Calu3 (cell line): ENCODE measurements around the gene SMO. TPM values are rescaled to one million over a fixed set of nuclear protein-coding genes. Genes with fewer than 3 reads are reported as not detected.

Experiments
- BruUV-seq: library from RNA; stranded (reverse); fragments of 400-500 nt; replicated peaks from 2 replicates; lab custom pipeline; 2021; lab: Mats Ljungman, UMichigan
- CTCF ChIA-PET: fragments of 300-600 bp; sonication (Branson Sonifier 250); formaldehyde crosslinking; loops from one replicate; lab custom pipeline; 2022; ENCODE audit warnings: antibody characterized with exemption; lab: Charles Lee
- DNase-seq: peaks from one replicate; pipeline ENCODE4 v3.0.0; 2022
- H3K27ac Mint-ChIP-seq: one replicate; pipeline ENCODE4 v1.8.0; 2022; ENCODE audit warnings: mixed read lengths; ENCODE audit not compliant: unreplicated experiment
- H3K27me3 Mint-ChIP-seq: one replicate; pipeline ENCODE4 v1.8.0; 2022; ENCODE audit warnings: mixed read lengths; ENCODE audit not compliant: unreplicated experiment
- H3K36me3 Mint-ChIP-seq: one replicate; pipeline ENCODE4 v1.8.0; 2022; ENCODE audit warnings: mild to moderate bottlenecking, moderate library complexity, mixed read lengths; ENCODE audit not compliant: insufficient read depth, unreplicated experiment
- H3K4me1 Mint-ChIP-seq: one replicate; pipeline ENCODE4 v1.8.0; 2022; ENCODE audit warnings: mild to moderate bottlenecking, low read depth, mixed read lengths; ENCODE audit not compliant: unreplicated experiment
- H3K4me3 Mint-ChIP-seq: one replicate; pipeline ENCODE4 v1.8.0; 2022; ENCODE audit warnings: mild to moderate bottlenecking, low read depth, moderate library complexity, mixed read lengths; ENCODE audit not compliant: unreplicated experiment
- H3K9me3 Mint-ChIP-seq: one replicate; pipeline ENCODE4 v1.8.0; 2022; ENCODE audit warnings: low read depth, mixed read lengths; ENCODE audit not compliant: unreplicated experiment
- intact Hi-C: fragments of 100-400 bp; cut with micrococcal nuclease; formaldehyde crosslinking; loops from one replicate; pipeline ENCODE4 v1.10.0; 2022; ENCODE audit not compliant: unreplicated experiment
- total RNA-seq: library from RNA; stranded (reverse); gene quantifications from 2 replicates; pipeline ENCODE4 v1.2.3, GENCODE V29; 2022
- TF ChIP-seq, protein P1 (sequence below): fragments of 200-600 bp; IDR thresholded peaks from one replicate; pipeline ENCODE4 v1.8.0; 2022; ENCODE audit warnings: antibody characterized with exemption; ENCODE audit not compliant: unreplicated experiment

SMO gene
- total RNA-seq, 1 experiment from 2014 or later, result 3.6 TPM

DNA sequence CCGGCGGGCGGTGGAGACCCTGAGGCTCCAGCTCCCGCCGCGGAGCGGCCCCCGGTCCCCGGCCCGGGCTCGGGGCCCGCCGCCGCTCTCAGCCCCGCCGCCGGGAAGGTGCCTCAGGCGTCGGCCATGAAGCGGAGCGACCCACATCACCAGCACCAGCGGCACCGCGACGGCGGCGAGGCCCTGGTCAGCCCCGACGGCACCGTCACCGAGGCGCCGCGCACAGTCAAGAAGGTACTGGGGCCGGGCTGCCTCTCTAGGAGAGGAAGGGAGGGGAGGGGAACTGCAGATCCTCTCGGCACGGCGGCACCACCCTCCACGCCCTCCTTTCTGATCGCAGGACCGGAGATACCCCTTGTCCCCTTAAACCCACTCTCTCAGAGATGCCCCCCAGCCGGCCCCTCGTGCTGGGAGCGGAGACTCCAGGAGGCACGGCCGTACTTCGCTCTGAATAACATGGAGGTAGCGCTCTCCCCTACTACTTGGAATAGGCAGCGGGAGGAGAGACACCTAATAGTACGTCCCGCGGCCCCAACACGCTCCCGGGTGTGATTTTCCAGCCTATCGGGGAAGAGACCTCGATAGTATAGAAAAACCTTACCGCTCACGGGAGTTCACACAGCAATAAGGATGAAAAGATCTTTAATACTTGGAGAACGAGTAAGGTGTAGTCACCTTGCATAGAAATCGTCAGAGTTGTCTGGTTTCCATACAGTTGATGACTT lies 36.9 kb downstream of the SMO start:
- Mint-ChIP-seq H3K27me3 (no peaks in the 10 kb centered on the region), H3K4me1 (peaks cover 10% of the 10 kb centered on the region), H3K4me3 (peak overlapping the region; percentile 84), H3K36me3 (peaks cover 22% of the 10 kb centered on the region), H3K9me3 (no peaks in the 10 kb centered on the region), H3K27ac (peak overlapping the region; percentile 95)
- peak; percentile 49 for DNase-seq
- CTCF ChIA-PET, result interaction anchor here (0.6 to 1.5 kb wide), 5 partner anchors 29 to 214 kb away, joined by 3 to 7 read pairs (median 6); no protein-coding TSS in a partner anchor
- intact Hi-C loops, result loop anchor here (2.0 to 10.0 kb wide), 2 partner anchors 45 to 139 kb away; no protein-coding TSS in a partner anchor
- TF ChIP-seq, protein P1, sequence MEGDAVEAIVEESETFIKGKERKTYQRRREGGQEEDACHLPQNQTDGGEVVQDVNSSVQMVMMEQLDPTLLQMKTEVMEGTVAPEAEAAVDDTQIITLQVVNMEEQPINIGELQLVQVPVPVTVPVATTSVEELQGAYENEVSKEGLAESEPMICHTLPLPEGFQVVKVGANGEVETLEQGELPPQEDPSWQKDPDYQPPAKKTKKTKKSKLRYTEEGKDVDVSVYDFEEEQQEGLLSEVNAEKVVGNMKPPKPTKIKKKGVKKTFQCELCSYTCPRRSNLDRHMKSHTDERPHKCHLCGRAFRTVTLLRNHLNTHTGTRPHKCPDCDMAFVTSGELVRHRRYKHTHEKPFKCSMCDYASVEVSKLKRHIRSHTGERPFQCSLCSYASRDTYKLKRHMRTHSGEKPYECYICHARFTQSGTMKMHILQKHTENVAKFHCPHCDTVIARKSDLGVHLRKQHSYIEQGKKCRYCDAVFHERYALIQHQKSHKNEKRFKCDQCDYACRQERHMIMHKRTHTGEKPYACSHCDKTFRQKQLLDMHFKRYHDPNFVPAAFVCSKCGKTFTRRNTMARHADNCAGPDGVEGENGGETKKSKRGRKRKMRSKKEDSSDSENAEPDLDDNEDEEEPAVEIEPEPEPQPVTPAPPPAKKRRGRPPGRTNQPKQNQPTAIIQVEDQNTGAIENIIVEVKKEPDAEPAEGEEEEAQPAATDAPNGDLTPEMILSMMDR, result no peak
- BruUV-seq, result no TSS peak

DNA sequence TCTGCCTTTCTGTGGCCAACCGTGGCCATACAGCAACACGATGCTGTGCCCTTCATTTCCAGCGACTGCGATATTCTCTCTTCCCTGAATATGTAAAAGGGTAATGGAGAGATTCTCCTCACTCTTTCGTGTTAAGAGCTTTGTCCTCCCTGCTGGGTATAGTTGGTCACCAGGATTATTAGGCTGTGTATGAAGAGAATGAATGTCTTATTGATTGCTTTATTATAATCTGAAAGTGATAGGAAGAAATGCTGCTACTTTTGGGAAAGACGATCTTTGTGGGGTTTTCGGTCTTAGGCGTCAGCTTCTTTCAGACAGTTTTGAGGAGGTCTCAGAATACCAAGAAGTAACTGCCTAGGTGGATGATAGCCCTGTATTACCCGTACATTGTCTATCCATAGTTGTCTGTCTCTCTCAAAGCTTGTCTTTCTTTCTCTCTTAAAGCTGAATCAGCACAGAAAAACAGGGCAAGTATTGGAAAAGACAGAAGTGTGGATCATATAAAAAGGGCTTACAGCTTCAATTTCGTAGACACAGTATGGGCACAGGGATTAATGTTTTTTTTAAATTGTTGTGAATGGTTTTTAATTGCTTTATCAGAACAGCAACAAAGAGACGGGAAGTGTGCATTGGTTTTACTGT lies 37.6 kb downstream of the SMO start:
- Mint-ChIP-seq H3K9me3 (no peaks in the 10 kb centered on the region), H3K4me1 (peaks cover 10% of the 10 kb centered on the region), H3K36me3 (peaks cover 22% of the 10 kb centered on the region), H3K4me3 (peak overlapping the region; percentile 84), H3K27ac (peak overlapping the region; percentile 95), H3K27me3 (no peaks in the 10 kb centered on the region)
- TSS peak; percentile 58 for BruUV-seq
- no peak for DNase-seq
- TF ChIP-seq, protein P1, result no peak
- CTCF ChIA-PET, result no interaction called here
- intact Hi-C loops, result loop anchor here (2.0 to 10.0 kb wide), 2 partner anchors 45 to 139 kb away; no protein-coding TSS in a partner anchor

DNA sequence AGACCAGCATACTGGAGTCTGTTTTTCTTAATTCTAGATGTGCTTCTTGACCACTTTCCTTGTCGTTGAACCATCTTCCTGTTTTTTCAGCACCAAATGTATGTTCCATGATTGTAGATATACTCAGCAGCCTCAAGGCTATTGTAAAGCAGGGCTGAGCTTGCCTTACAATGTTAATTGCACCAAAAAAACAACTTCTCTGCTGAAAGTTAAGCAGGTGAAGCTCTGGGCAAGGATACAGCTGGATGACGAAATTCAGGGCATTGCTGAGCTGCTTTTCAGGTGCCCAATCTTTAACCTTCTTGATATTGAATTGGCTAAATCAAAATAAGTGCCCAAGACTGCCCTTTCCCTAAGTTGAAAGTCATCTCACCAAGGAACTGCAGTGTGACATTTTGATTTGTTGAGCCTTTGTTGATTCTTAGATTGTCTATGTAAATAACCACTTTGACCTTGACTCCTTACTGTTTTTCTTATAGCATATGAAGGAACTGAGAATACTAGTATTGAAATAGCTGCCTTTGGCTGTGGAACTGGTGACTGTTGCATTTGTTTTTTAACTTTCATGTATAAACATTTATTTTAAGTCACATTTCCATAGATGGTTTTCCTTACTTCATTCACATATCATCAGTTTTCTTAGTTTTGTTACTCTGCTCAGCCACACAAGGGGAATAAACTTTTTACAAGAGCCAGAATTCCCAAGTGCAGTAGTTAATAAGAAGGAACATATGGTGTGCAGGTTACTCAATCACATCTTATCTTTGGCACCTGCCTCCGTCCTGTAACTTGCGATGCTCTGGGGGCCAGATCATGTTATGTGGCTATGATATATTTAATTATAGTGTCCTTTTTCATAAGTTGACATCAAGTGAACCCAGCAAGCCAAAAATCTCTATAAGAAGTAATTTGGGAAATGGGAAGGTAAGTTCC lies 39.5 kb downstream of the SMO start:
- TF ChIP-seq, protein P1, result no peak
- H3K4me1 Mint-ChIP-seq, result peaks cover 10% of the 10 kb centered on the region
- peaks cover 22% of the 10 kb centered on the region for H3K36me3 Mint-ChIP-seq
- no peak overlapping the region for H3K4me3 Mint-ChIP-seq
- intact Hi-C loops, result loop anchor here (10.0 kb wide), 1 partner anchor 137 kb away; no protein-coding TSS in a partner anchor
- no peaks in the 10 kb centered on the region for H3K27me3 Mint-ChIP-seq
- no peak overlapping the region for H3K27ac Mint-ChIP-seq
- CTCF ChIA-PET, result interaction anchor here (0.7 kb wide), 2 partner anchors 20 to 144 kb away, joined by 3 to 5 read pairs; no protein-coding TSS in a partner anchor
- DNase-seq, result no peak
- H3K9me3 Mint-ChIP-seq, result no peaks in the 10 kb centered on the region
- BruUV-seq, result no TSS peak

DNA sequence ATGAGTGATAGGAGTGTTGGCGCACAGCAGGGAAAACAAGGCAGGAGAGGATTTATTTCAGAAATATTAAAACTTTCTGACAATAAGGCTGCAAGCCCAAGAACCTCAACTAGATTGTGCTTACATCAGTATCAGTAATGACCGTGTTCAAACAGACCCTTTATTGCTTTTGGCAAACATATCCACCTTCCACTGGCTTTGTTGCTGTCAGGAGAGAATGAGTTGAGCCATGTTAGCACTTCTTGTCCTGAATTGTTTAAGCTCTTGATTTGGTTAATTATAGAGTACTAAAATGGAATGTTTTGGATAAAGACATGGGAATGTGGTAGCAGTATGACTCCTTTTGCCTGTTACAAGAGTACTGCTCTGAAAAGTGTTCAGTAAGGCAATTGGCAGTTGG lies 40.2 kb downstream of the SMO start:
- Mint-ChIP-seq H3K27ac (no peak overlapping the region), H3K27me3 (no peaks in the 10 kb centered on the region), H3K4me1 (peaks cover 10% of the 10 kb centered on the region), H3K9me3 (no peaks in the 10 kb centered on the region), H3K4me3 (no peak overlapping the region), H3K36me3 (peaks cover 22% of the 10 kb centered on the region)
- BruUV-seq, result no TSS peak
- TF ChIP-seq, protein P1, result no peak
- DNase-seq, result no peak
- intact Hi-C loops, result loop anchor here (10.0 kb wide), 1 partner anchor 136 kb away; no protein-coding TSS in a partner anchor
- CTCF ChIA-PET, result interaction anchor here (0.7 kb wide), 1 partner anchor 145 kb away, joined by 5 read pairs; no protein-coding TSS in a partner anchor
